Pulmonary artery endothelial cell (primary cell): ENCODE results near the gene BABAM2. TPM values are rescaled to one million over a fixed set of nuclear protein-coding genes. Genes with fewer than 3 reads are reported as not detected.

ENCODE experiments used
- DNase-seq: peaks from one replicate; pipeline ENCODE4 v3.0.0-alpha.2; 2011; ENCODE audit warnings: low read depth, low spot score
- total RNA-seq: library from RNA; depleted of rRNA; stranded (reverse); fragments of >200 nt; gene quantifications from 2 replicates; pipeline ENCODE4 v1.2.3, GENCODE V29; 2014

The BABAM2 gene
- total RNA-seq, 1 donor from 2014 or later: 12.9 TPM

- no peak for DNase-seq
Observed at GRCh38 chr2:28193630-28194403, 303.3 kb downstream of the BABAM2 start.

DNA sequence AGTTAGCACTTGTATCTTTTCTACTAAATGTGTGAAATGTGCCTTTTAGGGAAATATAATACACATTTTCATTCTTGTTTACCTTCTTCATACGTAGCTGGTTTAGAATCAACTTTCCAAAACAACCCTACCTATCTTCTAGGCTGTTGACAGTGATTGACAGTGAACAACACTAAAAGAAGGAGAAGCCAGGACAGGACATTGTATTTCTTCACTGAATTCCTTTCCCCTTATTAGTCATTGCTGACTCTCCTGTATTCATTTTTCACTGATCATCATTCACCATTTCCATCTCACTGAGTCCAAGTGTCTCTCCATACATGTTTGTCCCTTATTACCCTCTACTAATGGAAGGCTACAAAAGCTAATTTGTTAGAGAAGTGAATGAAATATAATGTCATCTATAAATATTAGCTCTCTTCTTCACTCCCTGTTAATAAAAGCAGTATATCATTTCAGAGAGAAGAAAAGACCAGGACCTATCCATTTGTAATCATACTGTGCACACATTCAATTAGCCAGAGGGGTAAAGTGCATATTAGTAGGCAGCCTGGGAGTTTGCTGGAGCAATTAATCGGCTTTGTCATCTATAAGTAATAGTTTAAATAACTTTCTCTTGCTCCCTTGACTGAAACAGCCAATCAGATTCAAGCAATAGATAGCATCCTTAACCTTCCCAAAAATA lies 309.6 kb downstream of the BABAM2 start:
- no peak for DNase-seq

GRCh38 chr2:28201671-28202180 lies 311.2 kb downstream of the BABAM2 start:
- DNase-seq: no peak

- DNase-seq: no peak
Observed at GRCh38 chr2:28202719-28203118, 312.2 kb downstream of the BABAM2 start.

DNA sequence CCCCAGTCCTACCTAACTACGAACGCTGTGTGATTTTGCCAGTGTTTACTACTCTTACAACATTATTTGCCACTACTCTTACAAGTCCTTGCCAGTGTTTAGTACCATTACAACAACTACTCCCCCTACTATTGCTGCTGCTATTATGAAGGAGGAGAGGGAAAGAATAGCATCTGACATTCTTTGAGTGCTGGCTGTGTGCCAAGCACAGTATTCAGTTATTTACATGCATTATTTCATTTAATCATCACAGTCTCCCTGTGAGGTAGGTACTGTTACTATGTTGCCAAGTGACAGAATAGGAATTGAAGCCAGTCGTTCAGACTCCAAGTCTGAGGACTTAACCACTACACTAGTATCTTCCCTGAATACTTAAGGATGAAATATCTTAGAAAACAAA lies 316.2 kb downstream of the BABAM2 start:
- peak; percentile 32 for DNase-seq

- no peak for DNase-seq
Observed at GRCh38 chr2:28209261-28209691, 318.7 kb downstream of the BABAM2 start.

GRCh38 chr2:28209864-28210263 lies 319.3 kb downstream of the BABAM2 start:
- DNase-seq: no peak

GRCh38 chr2:28210535-28210934 lies 320.0 kb downstream of the BABAM2 start:
- no peak for DNase-seq

GRCh38 chr2:28216331-28216730 lies 325.8 kb downstream of the BABAM2 start:
- no peak for DNase-seq

GRCh38 chr2:28217042-28217740 lies 326.7 kb downstream of the BABAM2 start:
- DNase-seq: no peak

DNA sequence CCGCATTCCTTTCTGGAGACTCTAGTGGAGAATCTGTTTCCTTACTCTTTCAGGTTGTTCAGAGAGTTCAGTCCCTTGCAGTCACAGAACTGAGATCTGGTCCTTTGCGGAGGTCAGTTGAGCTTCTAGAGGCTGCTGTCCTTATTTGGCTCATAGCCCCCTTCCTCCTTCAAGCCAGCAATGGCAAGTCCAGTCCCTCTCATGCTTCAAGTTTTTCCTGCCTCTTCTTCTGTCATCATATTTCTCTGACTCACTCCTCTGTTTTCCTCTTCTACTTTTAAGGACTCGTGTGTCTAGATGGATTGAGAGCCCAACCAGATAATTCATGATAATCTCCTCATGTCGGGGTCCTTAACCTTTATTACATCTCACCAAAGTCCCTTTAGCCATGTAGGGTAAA lies 328.6 kb downstream of the BABAM2 start:
- no peak for DNase-seq

GRCh38 chr2:28219758-28220368 lies 329.3 kb downstream of the BABAM2 start:
- no peak for DNase-seq

DNA sequence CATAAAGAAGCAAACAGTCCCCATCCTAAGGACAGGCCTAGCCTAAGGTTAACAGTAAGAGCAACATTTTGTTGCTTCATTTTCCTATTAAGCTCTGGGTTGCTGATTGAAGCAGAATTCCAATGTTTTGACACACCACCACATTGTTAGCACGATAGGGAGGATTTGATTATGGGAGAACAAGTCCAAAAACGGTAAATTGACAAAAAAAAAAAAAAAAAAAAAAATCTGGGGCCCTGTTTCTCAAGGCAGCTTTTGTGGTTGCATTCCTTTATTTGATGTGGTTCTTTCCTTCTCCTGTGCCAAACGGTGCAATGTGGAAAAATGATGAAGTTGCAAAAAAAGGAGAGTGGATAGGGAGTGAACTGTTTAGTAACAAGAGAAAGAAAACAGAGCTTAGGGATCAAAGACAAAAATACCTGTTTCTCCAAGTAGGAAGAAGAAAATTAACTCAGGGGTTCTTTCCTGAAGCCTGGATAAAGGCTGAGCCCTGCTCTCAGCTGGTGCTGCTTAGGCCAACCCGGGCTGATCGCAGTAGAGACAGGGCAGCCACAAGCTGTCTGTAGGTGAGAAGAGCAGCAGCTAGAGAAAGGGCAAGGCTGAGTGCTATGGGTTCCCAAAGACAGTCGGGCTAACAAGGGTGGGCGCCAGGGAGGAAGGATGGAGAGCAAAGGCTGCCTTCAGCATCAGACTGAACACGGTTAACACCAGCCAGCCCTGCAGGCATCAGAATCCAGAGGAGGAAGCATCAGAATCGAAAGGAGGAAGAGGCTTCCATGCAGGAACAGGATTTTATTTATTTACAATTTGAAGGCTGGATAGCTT lies 334.3 kb downstream of the BABAM2 start:
- no peak for DNase-seq

- DNase-seq: no peak
Observed at GRCh38 chr2:28225473-28226080, 335.0 kb downstream of the BABAM2 start.

DNA sequence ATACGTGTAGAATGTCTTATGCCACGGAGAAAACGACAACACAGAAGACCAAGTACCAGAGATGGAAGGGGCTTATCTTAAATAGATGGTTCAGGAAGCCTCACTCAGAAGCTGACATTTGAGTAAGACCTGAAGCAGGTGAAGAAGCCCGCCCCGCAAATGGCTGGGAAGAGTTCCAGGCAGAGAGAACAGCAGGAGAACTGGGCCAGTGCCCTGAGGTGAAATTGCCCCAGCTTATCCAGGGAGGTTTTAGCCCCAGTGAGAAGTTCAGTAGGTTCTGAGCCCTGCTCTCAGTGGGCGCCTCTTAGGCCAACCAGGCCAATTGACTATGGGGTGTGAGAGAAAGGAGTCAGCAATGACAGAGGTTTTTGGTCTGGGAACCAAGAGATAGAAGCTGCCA lies 336.0 kb downstream of the BABAM2 start:
- no peak for DNase-seq

- DNase-seq: no peak
Observed at GRCh38 chr2:28227498-28227897, 337.0 kb downstream of the BABAM2 start.

- DNase-seq: no peak
Observed at GRCh38 chr2:28228434-28228995, 338.0 kb downstream of the BABAM2 start.

DNA sequence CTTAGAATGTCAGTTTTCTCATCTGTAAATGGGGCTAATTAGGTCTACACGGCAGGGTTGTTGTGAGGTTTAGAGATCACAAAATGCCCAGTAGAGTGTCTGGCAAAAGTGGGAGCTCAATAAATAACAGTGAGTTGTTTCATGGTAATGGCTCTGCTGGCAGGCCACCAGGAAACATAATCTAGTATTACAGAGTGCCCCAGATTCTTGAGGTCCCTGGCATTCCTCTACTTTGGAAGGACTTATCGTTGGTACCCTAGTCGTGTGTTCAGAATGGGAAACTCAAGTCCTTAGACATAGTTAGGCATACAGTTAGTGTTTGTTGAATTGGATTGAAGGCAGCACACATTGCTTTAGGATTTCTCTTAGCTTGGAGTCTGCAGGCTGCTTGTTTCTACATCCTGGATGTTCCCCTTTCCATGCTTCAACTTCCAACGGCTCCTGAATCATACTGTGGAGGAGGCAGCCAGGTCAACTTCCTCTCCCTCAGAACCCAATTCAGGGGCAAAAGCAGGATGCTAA lies 340.6 kb downstream of the BABAM2 start:
- no peak for DNase-seq

DNA sequence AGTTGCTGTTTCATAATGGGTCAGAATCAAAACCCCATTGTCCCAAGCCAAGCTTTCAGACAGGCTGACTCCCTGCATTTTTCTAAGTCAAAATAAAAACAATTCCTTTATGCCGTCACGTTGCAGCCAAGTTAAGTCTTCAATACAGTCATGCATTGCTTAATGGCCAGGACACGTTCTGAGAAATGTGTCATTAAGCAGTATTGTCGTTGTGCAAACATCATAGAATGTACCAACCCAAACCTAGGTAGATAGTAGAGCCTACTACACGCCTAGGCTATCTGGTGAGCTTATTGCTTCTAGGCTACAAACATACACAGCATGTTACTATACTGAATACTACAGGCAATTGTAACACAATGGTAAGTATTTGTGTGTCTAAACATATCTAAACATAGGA lies 341.8 kb downstream of the BABAM2 start:
- DNase-seq: no peak

DNA sequence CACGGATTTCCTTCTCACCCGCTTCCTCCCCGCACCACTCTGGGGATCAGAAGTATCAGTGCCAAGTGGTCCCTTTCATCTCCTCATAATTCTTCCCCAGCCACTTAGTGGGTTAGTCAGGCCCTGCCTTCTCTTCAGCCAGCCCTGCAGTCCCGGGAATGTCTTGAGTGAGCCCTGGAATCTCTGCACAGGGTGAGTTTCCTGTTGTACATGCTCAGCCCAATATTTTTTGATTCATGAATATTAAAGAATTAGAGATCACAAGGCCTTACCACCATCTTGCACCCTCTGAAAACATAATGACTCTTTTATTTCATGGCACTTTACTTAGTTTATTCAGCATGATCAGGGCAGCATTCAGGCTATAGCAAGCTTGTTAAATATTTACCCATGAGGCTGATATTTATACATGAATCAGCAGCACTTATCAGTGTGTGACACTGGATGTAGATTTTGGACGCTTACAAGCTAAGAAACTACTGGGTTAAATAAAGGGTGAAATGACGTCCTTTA lies 342.7 kb downstream of the BABAM2 start:
- no peak for DNase-seq
